Fibroblast of villous mesenchyme (primary cell): ENCODE results near the gene UBA1. TPM values are rescaled to one million over a fixed set of nuclear protein-coding genes. Genes with fewer than 3 reads are reported as not detected.

ENCODE experiments used
- DNase-seq: peaks from one replicate; pipeline ENCODE4 v3.0.0-alpha.2; 2010; ENCODE audit warnings: low read depth
- H3K4me3 ChIP-seq: 2 replicates; pipeline ENCODE4 v1.5.1; 2011; ENCODE audit warnings: low read depth, mild to moderate bottlenecking, low read length
- CTCF ChIP-seq: IDR thresholded peaks from 2 replicates; pipeline ENCODE4 v1.5.1; 2012; ENCODE audit warnings: low read depth, mild to moderate bottlenecking, low read length; ENCODE audit not compliant: insufficient read depth
- total RNA-seq: library from RNA; depleted of rRNA; stranded (reverse); fragments of >200 nt; gene quantifications from 2 replicates; pipeline ENCODE4 v1.2.3, GENCODE V29; 2012

UBA1 gene
- total RNA-seq, 1 donor: 212 TPM

DNA sequence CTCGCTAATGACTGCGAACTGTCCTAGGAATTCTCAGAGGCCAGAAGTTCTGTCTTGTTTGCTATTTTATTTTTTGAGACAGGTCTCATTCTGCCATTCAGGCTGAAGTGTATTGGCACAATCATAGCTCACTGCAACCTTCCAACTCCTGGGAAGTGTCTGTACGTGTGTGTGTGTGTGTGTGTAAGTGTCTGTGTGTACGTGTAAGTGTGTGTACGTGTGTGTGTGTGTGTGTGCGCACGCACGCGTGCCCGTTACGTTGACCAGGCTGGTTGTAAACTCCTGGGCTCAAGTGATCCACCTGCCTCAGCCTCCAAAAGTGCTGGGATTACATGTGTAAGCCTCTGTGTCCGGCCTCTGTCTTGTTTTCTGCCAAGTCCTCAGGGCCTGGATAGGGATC is 14.5 kb downstream of the UBA1 start:
- TF ChIP-seq CTCF: no peak

GRCh38 chrX:47209508-47210238 is 16.0 kb downstream of the UBA1 start:
- TF ChIP-seq CTCF: no peak
- no peak overlapping the region for H3K4me3 ChIP-seq
- DNase-seq: no peak

More for the DNA sequence above, 14.5 kb downstream of the UBA1 start:
- DNase-seq: no peak
- no peak overlapping the region for H3K4me3 ChIP-seq

DNA sequence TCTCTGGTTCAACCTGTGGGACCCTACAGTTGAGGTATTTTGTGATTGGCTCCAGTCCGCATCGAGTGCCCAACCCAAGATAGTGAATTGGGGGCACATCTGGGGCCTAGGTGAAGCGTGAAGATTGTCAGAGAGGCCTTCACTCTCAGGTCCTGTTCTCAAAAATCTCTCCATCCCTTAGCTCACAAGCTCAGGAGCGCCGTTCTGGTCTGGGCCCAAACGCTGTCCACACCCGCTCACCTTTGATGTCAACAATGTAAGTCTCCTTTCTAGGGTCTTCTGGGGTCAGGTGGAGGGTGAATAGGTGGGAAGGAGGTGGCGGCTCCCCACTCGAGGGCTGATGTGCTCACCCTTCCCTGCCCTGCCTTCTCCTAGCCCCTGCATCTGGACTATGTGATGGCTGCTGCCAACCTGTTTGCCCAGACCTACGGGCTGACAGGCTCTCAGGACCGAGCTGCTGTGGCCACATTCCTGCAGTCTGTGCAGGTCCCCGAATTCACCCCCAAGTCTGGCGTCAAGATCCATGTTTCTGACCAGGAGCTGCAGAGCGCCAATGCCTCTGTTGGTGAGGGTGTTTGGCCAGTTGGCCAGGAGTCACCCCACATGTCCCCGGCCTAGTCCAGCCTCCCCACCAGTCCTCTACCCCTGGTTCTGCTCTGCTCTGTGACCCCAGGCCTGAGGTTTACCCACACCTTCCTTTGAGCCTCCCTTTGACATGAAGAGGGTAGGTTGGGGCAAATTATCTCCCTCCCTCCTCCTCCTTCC is 17.2 kb downstream of the UBA1 start:
- no peak for DNase-seq
- TF ChIP-seq CTCF: no peak
- no peak overlapping the region for H3K4me3 ChIP-seq

GRCh38 chrX:47212381-47213293 is 19.0 kb downstream of the UBA1 start:
- no peak for TF ChIP-seq CTCF
- no peak for DNase-seq

GRCh38 chrX:47214435-47215077 is 20.9 kb downstream of the UBA1 start:
- no peak for TF ChIP-seq CTCF
- DNase-seq: no peak
- H3K4me3 ChIP-seq: no peak overlapping the region

More at GRCh38 chrX:47212381-47213293, 19.0 kb downstream of the UBA1 start:
- H3K4me3 ChIP-seq: no peak overlapping the region

DNA sequence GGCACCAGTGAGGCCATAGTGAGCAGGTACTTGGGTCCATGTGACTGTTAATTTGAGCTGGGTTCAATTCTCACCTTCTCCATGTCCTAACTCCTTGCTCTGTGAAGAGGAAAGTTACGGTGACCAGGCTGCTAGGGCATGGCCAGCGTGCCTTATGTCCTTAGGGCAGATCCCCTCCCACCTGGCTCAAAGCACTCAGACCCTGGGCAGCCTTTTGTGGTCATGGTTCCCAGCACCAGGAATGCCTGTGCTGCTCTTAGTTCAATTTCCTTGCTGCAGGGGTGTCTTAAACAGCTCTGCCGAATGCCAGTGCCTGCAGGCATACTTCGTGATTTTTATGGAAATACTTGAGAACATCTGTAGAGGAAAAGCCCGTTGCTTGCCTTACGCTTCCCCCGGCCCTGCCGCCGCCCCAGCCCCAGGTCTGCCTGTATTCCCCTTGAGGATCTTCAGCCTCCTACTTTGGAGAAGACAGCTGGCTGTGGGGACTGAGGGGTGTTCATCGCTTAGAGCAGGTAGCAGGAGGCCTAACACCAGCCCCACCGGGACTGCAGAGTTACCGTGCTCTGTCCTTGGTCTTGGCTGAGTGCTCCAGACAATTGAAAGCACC is 21.8 kb downstream of the UBA1 start:
- DNase-seq: no peak
- no peak for TF ChIP-seq CTCF
- no peak overlapping the region for H3K4me3 ChIP-seq
